GM10266 (cell line): ENCODE data around the gene IDNK.

Experiments
- DNase-seq: peaks from one replicate; pipeline ENCODE4 v3.0.0; 2012; ENCODE audit errors: extremely low spot score
- TF ChIP-seq, protein P1 (sequence below): IDR thresholded peaks from 2 replicates; pipeline ENCODE4 v1.5.1; 2012; ENCODE audit warnings: mild to moderate bottlenecking, low read depth; ENCODE audit not compliant: control insufficient read depth, insufficient read depth; ENCODE audit errors: missing control alignments

Gene IDNK

DNA sequence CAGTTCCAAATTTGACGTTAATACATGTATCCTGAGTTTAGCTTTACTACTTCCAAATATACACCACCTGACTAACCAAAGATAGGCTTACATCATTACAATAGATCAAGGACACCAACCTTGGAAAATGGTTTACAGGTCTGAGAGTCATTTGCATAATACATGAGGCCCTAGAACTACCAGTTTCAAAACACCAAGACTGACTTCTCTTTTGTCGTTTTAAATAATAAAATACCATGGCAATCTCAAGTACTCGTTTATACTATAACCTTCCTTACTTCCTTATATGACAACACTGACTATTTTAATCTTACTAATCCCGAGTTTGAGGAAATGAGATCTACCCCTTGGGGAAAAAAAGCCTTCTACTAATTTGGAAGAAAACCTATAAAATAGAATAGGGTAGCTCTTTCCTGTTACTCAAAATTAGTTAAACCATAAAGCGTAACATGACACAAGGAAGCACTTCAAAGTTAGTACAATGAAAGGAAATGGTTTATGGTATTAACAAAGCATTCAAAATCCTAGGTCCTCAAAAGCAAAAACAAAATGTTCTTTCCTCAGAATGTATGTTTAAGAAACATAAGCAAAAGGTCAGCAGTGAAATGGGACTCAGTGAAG, 42.7 kb downstream of the IDNK start:
- no peak for DNase-seq
- TF ChIP-seq, protein P1, sequence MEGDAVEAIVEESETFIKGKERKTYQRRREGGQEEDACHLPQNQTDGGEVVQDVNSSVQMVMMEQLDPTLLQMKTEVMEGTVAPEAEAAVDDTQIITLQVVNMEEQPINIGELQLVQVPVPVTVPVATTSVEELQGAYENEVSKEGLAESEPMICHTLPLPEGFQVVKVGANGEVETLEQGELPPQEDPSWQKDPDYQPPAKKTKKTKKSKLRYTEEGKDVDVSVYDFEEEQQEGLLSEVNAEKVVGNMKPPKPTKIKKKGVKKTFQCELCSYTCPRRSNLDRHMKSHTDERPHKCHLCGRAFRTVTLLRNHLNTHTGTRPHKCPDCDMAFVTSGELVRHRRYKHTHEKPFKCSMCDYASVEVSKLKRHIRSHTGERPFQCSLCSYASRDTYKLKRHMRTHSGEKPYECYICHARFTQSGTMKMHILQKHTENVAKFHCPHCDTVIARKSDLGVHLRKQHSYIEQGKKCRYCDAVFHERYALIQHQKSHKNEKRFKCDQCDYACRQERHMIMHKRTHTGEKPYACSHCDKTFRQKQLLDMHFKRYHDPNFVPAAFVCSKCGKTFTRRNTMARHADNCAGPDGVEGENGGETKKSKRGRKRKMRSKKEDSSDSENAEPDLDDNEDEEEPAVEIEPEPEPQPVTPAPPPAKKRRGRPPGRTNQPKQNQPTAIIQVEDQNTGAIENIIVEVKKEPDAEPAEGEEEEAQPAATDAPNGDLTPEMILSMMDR, result no peak

DNA sequence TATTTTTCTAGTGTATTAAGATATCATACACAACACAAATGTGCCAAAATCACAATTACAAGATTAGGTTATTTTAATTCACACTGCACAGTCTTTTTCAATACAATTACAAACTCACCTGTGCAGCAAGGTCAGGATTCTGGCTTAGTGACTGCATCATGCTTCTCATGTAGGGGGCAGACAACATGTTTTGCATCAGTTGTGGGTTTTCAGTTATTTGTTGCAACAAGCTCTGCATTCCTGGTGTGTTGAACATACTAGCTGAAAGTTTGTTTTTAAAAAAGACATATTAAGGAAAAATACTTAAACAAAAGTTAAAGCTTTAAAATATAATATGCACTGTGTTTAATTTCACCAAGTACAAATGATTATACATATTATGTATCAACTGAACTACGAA, 46.1 kb downstream of the IDNK start:
- TF ChIP-seq, protein P1, result no peak
- DNase-seq, result no peak

DNA sequence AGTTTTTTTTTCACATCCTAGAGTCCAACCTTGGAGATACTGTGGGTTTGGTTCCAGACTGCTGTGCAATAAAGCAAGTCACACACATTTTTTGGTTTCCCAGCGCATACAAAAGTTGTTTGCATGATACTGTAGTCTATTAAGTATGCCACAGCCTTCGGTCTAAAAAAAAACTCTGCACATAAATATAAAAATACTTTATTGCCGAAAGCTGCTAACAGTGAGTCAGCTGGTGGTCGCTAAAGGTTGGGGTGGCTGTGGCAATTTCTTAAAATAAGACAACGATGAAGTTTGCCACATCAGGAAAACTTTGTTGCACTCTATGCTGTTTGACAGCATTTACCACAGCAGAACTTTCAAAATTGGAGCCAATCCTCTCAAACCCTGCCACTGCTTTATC, 47.4 kb downstream of the IDNK start:
- TF ChIP-seq, protein P1, result no peak
- no peak for DNase-seq

DNA sequence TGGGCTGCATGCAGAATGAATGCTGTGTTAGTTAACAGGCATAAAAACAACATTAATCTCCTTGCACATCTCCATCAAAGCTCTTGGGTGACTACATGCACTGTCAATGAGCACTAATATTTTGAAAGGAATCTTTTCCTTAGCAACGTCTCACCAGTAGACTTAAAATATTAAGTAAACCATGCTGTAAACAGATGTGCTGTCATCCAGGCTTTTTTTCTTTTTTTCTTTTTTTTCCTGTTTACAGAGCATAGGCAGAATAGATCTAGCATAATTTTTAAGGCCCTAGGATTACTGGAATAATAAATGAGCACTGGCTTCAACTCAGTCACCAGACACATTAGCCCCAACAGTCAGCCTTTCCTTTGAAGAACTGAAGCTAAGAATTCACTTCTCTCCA, 48.5 kb downstream of the IDNK start:
- no peak for DNase-seq
- TF ChIP-seq, protein P1, result no peak

DNA sequence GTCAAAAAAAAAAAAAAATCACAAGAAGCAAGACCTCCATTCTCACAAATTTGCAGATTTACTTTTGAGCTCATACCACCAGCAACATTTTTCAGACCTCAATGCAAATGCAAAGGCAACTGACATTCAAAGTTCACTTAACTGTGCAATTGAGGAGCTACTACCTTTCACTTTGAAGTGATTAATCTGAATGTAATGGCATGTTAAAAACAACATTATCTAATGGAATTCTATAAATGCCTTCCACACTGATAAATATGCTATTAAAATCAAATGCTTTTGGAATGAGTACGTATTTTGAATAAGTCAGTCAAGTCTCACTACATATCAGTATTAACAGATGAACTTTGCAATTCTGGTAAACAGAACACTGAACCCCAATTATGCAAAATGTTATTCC, 52.5 kb downstream of the IDNK start:
- TF ChIP-seq, protein P1, result no peak
- no peak for DNase-seq

DNA sequence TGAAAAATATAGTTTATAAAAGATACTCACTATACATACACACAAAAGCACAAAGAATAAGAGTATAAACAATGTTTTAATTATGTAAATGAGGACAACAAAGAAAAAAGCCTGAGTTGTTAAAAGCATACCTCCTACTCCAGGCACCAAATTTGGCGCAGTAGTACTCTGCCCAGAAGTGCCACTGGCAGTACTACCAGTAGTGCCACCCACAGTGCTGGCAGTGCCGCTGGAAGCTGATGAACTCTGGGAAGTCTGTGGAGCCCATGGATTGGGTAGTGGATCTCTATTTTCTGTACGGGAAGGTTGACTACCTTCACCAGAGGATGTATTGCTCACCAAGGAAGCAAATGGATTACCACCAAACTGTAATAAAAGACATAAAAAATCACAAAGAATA, 54.7 kb downstream of the IDNK start:
- TF ChIP-seq, protein P1, result no peak

DNA sequence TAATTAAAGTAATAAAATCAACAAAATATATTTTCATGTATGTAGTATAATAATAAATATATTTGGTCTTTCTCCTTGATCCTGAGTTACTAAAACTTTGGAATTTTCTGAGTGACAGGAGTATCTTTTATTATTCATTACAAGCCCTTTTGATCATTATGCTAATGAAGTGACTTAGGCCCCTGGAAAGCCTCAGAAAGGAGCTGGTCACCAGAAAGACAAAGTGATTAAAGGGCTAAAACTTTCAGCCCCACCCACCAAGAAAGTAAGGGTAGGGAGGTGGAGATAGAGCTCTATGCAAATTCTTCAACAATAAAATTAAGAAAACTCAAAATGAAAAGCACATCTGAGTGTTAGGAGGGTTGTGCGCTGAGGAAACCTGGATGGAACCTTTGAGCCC, 57.3 kb downstream of the IDNK start:
- DNase-seq, result no peak
- TF ChIP-seq, protein P1, result no peak

More for the DNA sequence above, 54.7 kb downstream of the IDNK start:
- no peak for DNase-seq
